Smooth muscle cell (in vitro differentiated cells): ENCODE results near the gene MRC1. TPM values are rescaled to one million over a fixed set of nuclear protein-coding genes. Genes with fewer than 3 reads are reported as not detected.
A peak's percentile ranks its signal among the peaks of the same experiment; 100 is the strongest.

ENCODE experiments used
- DNase-seq: peaks from one replicate; lab custom pipeline; 2025; ENCODE audit not compliant: unreplicated experiment; lab: John Stamatoyannopoulos, UW
- H2AFZ ChIP-seq: fragments of 200-600 bp; sonication (generic); 2 replicates; pipeline ENCODE4 v1.6.0; 2016; ENCODE audit warnings: antibody characterized with exemption, low read depth, mild to moderate bottlenecking
- H3F3A ChIP-seq: fragments of 200-600 bp; sonication (generic); 2 replicates; pipeline ENCODE4 v1.6.0; 2017; ENCODE audit warnings: antibody characterized with exemption, low read depth
- H3K27ac ChIP-seq: fragments of 200-600 bp; sonication (generic); 2 replicates; pipeline ENCODE4 v1.5.1; 2016; ENCODE audit warnings: low read depth, mild to moderate bottlenecking
- H3K27me3 ChIP-seq: fragments of 200-600 bp; sonication (generic); 2 replicates; pipeline ENCODE4 v1.6.1; 2016; ENCODE audit warnings: low read depth, mild to moderate bottlenecking
- H3K36me3 ChIP-seq: fragments of 200-600 bp; sonication (generic); 2 replicates; pipeline ENCODE4 v1.5.1; 2016; ENCODE audit warnings: low read depth
- H3K4me1 ChIP-seq: fragments of 200-600 bp; sonication (generic); 2 replicates; pipeline ENCODE4 v1.5.1; 2016; ENCODE audit warnings: low read depth
- H3K4me2 ChIP-seq: fragments of 200-600 bp; sonication (generic); 2 replicates; pipeline ENCODE4 v1.6.0; 2016; ENCODE audit warnings: mild to moderate bottlenecking
- H3K4me3 ChIP-seq: fragments of 200-600 bp; sonication (generic); 2 replicates; pipeline ENCODE4 v1.5.1; 2016; ENCODE audit warnings: mild to moderate bottlenecking
- H3K79me2 ChIP-seq: fragments of 200-600 bp; sonication (generic); 2 replicates; pipeline ENCODE4 v1.6.0; 2016; ENCODE audit warnings: low read depth, mild to moderate bottlenecking
- H3K9ac ChIP-seq: fragments of 200-600 bp; sonication (generic); 2 replicates; pipeline ENCODE4 v1.6.0; 2016; ENCODE audit warnings: low read depth
- H3K9me3 ChIP-seq: fragments of 200-600 bp; sonication (generic); replicated peaks from 2 replicates; pipeline ENCODE4 v1.5.1; 2016; ENCODE audit warnings: low read depth
- H4K20me1 ChIP-seq: fragments of 200-600 bp; sonication (generic); 2 replicates; pipeline ENCODE4 v1.6.0; 2016; ENCODE audit warnings: low read depth
- WGBS: methylation state at CpG from one replicate; pipeline ENCODE4 v1.1.7; 2016; ENCODE audit warnings: low lambda C conversion rate; 5-methylcytosine and 5-hydroxymethylcytosine counted together
- polyA plus RNA-seq: library from polyadenylated mRNA; unstranded; fragments of >200 nt; fragmentation: Nextera tagmentation; extraction: Ambion mirVana; gene quantifications from 2 replicates; pipeline ENCODE4 v1.2.1, GENCODE V29; 2016
- total RNA-seq: library from RNA; depleted of rRNA; stranded (reverse); fragments of >200 nt; gene quantifications from 2 replicates; pipeline ENCODE4 v1.2.3, GENCODE V29; 2014
- TF ChIP-seq, protein P1 (sequence below): fragments of 200-600 bp; sonication (generic); IDR thresholded peaks from 2 replicates; pipeline ENCODE4 v1.5.1; 2017; ENCODE audit warnings: borderline replicate concordance, mild to moderate bottlenecking, antibody characterized with exemption; ENCODE audit not compliant: insufficient read depth, poor library complexity, severe bottlenecking

MRC1 gene
- total and polyA plus RNA-seq, 2 experiments from 2014 or later: not detected

DNA sequence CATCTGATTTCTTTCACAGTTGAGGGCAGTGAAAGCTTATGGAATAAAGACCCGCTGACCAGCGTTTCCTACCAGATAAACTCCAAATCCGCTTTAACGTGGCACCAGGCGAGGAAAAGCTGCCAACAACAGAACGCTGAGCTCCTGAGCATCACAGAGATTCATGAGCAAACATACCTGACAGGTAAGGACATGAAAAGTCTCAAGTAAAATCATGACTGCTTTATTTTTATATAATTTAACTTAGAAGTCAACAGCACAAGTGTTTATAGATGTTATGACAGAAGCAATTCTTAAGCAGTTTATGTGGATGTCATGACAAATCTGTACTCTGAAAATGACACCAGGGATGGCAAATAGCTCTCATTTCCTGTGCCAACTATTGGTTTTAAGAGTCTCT lies 24.5 kb downstream of the MRC1 start:
- DNase-seq: no peak
- H4K20me1 ChIP-seq: no peaks in the 10 kb centered on the region
- H2AFZ ChIP-seq: no peak overlapping the region
- no peak overlapping the region for H3K9ac ChIP-seq
- TF ChIP-seq, protein P1, sequence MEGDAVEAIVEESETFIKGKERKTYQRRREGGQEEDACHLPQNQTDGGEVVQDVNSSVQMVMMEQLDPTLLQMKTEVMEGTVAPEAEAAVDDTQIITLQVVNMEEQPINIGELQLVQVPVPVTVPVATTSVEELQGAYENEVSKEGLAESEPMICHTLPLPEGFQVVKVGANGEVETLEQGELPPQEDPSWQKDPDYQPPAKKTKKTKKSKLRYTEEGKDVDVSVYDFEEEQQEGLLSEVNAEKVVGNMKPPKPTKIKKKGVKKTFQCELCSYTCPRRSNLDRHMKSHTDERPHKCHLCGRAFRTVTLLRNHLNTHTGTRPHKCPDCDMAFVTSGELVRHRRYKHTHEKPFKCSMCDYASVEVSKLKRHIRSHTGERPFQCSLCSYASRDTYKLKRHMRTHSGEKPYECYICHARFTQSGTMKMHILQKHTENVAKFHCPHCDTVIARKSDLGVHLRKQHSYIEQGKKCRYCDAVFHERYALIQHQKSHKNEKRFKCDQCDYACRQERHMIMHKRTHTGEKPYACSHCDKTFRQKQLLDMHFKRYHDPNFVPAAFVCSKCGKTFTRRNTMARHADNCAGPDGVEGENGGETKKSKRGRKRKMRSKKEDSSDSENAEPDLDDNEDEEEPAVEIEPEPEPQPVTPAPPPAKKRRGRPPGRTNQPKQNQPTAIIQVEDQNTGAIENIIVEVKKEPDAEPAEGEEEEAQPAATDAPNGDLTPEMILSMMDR: no peak
- H3K27me3 ChIP-seq: no peaks in the 10 kb centered on the region
- peaks cover 3% of the 10 kb centered on the region for H3F3A ChIP-seq
- no peaks in the 10 kb centered on the region for H3K9me3 ChIP-seq
- H3K27ac ChIP-seq: no peak overlapping the region
- H3K4me3 ChIP-seq: no peak overlapping the region
- H3K79me2 ChIP-seq: no peaks in the 10 kb centered on the region
- peaks cover 10% of the 10 kb centered on the region for H3K4me1 ChIP-seq
- WGBS: 86% methylated on average over 6 of the region's 6 CpGs
- no peaks in the 10 kb centered on the region for H3K36me3 ChIP-seq
- no peak overlapping the region for H3K4me2 ChIP-seq

DNA sequence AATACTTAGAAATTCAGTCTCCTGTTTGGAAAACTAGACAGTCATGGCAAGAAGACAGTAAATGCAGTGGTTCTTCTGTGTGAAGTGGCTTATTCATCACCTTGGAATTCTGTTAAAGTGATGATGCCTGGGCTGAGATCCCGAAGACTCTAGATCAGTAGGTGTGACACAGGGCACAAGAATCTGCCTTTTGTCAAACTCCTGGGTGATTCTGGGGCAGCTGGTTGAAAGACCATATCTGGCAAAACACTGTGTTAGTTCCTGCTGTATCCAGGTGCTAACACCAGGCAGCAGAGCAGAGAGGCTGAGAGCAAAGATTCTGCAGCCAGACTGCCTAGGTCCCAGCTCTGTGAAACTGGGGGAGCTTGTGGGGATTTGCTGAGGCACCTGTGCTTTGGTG lies 26.5 kb downstream of the MRC1 start:
- Histone ChIP-seq H3K4me3 (no peak overlapping the region), H3K4me2 (peak overlapping the region; percentile 80), H3K9me3 (no peaks in the 10 kb centered on the region), H3F3A (peaks cover 3% of the 10 kb centered on the region), H3K4me1 (peaks cover 10% of the 10 kb centered on the region), H3K79me2 (no peaks in the 10 kb centered on the region), H4K20me1 (no peaks in the 10 kb centered on the region), H2AFZ (no peak overlapping the region), H3K27me3 (no peaks in the 10 kb centered on the region), H3K36me3 (no peaks in the 10 kb centered on the region), H3K27ac (peak overlapping the region; percentile 61), H3K9ac (no peak overlapping the region)
- TF ChIP-seq, protein P1: no peak
- 0% methylated on average over 1 of the region's 1 CpG for WGBS
- DNase-seq: no peak

DNA sequence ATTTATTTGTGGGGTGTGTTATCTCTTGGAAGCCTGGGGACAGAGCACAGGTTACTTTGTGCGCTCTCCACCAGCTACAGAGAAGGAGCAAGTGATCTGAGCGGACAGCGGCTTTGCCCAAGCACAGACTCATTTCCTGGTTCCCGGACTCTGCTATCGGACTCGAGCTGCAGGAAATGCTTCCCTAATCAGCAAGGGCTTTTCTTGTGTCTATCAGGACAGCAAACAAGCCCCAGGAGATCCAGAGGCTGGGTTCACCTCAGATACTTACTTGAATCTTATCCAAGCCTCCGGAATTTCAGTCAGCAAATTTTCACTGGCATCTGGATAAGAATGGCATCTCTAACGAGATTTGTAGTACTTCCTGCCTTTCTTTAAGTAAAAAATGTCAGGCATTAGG lies 27.8 kb downstream of the MRC1 start:
- WGBS: 4% methylated on average over 8 of the region's 8 CpGs
- peaks cover 10% of the 10 kb centered on the region for H3K4me1 ChIP-seq
- peak overlapping the region; percentile 14 for H3K27ac ChIP-seq
- no peaks in the 10 kb centered on the region for H4K20me1 ChIP-seq
- no peaks in the 10 kb centered on the region for H3K79me2 ChIP-seq
- no peak for DNase-seq
- H3F3A ChIP-seq: peaks cover 3% of the 10 kb centered on the region
- H3K4me3 ChIP-seq: peak overlapping the region; percentile 34
- TF ChIP-seq, protein P1: no peak
- no peak overlapping the region for H3K9ac ChIP-seq
- H2AFZ ChIP-seq: peak overlapping the region; percentile 35
- no peaks in the 10 kb centered on the region for H3K36me3 ChIP-seq
- no peaks in the 10 kb centered on the region for H3K27me3 ChIP-seq
- H3K4me2 ChIP-seq: peak overlapping the region; percentile 80
- no peaks in the 10 kb centered on the region for H3K9me3 ChIP-seq

DNA sequence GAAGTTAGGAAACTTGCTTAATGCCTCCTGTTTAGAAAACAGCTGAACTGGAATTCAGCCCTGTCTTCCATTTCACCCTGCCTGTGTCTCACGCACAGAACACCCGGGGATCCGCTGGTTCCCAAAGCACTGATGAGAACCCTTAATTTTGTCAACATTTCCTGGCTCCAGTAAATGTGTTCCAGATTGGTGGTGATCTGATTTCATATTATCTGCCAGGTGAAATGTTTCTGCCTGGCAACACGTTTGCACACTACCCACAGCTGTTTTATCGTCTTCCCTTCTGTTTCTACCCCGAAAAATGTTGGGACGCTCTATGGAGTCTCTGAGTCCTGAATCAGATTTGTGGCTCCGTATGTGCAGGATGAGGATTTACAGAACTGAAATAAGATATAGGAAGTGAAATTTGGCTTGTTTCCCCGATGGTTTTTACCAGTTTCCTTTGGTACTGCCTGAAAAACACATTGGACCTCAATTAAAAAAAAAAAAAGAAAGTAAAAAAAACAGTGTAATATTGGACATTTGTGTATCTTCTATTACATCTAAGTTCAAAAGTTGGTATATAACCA lies 29.0 kb downstream of the MRC1 start:
- WGBS: 75% methylated on average over 9 of the region's 9 CpGs

More for the DNA sequence above, 29.0 kb downstream of the MRC1 start:
- TF ChIP-seq, protein P1: no peak
- H3K27ac ChIP-seq: no peak overlapping the region
- H4K20me1 ChIP-seq: no peaks in the 10 kb centered on the region
- peaks cover 10% of the 10 kb centered on the region for H3K4me1 ChIP-seq
- no peak overlapping the region for H3K4me3 ChIP-seq
- H3K36me3 ChIP-seq: no peaks in the 10 kb centered on the region
- H2AFZ ChIP-seq: no peak overlapping the region
- DNase-seq: no peak
- no peak overlapping the region for H3K9ac ChIP-seq
- no peaks in the 10 kb centered on the region for H3K27me3 ChIP-seq
- no peak overlapping the region for H3K4me2 ChIP-seq
- H3K79me2 ChIP-seq: no peaks in the 10 kb centered on the region
- no peaks in the 10 kb centered on the region for H3K9me3 ChIP-seq
- H3F3A ChIP-seq: peaks cover 3% of the 10 kb centered on the region
